Loucy (cell line): ENCODE measurements around the gene PCCA.

Source experiments
- EZH2phosphoT487 ChIP-seq: fragments of 200-600 bp; IDR thresholded peaks from 2 replicates; pipeline ENCODE4 v1.6.1; 2018; ENCODE audit warnings: antibody characterized with exemption, mild to moderate bottlenecking, moderate library complexity, borderline replicate concordance
- TF ChIP-seq, protein P1 (sequence below): fragments of 200-600 bp; sonication (generic); conservative IDR thresholded peaks from 2 replicates; pipeline ENCODE4 v1.5.1; 2014; ENCODE audit warnings: mild to moderate bottlenecking, antibody characterized with exemption, low read length

- TF ChIP-seq, protein P1, sequence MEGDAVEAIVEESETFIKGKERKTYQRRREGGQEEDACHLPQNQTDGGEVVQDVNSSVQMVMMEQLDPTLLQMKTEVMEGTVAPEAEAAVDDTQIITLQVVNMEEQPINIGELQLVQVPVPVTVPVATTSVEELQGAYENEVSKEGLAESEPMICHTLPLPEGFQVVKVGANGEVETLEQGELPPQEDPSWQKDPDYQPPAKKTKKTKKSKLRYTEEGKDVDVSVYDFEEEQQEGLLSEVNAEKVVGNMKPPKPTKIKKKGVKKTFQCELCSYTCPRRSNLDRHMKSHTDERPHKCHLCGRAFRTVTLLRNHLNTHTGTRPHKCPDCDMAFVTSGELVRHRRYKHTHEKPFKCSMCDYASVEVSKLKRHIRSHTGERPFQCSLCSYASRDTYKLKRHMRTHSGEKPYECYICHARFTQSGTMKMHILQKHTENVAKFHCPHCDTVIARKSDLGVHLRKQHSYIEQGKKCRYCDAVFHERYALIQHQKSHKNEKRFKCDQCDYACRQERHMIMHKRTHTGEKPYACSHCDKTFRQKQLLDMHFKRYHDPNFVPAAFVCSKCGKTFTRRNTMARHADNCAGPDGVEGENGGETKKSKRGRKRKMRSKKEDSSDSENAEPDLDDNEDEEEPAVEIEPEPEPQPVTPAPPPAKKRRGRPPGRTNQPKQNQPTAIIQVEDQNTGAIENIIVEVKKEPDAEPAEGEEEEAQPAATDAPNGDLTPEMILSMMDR = no peak
- no peak for TF ChIP-seq EZH2phosphoT487
Measured at GRCh38 chr13:100533588-100534041, 444.7 kb downstream of the PCCA start.
